SK-N-DZ (cell line): ENCODE results near the gene RNF41. TPM values are rescaled to one million over a fixed set of nuclear protein-coding genes. Genes with fewer than 3 reads are reported as not detected.
"Not testable (repeated sequence)": the region's sequence is repeated elsewhere in the genome, so short reads cannot be mapped to it uniquely, and the experiment has no call there.

Source experiments
- DNase-seq: peaks from one replicate; pipeline ENCODE4 v3.0.0-alpha.2; 2015; ENCODE audit warnings: low spot score
- polyA plus RNA-seq, 2 experiments: library from polyadenylated mRNA; depleted of rRNA; stranded (reverse); fragments of >200 nt; gene quantifications; 2 replicates each; pipeline ENCODE4 v1.2.3, GENCODE V29; 2014

Gene RNF41
- 45.4 and 48.1 TPM in 2 replicates for polyA plus RNA-seq (2014; cell fraction: cytosol; rRNA removed)
- 25.7 and 25.9 TPM in 2 replicates for polyA plus RNA-seq (2014; cell fraction: nucleus; rRNA removed)

DNA sequence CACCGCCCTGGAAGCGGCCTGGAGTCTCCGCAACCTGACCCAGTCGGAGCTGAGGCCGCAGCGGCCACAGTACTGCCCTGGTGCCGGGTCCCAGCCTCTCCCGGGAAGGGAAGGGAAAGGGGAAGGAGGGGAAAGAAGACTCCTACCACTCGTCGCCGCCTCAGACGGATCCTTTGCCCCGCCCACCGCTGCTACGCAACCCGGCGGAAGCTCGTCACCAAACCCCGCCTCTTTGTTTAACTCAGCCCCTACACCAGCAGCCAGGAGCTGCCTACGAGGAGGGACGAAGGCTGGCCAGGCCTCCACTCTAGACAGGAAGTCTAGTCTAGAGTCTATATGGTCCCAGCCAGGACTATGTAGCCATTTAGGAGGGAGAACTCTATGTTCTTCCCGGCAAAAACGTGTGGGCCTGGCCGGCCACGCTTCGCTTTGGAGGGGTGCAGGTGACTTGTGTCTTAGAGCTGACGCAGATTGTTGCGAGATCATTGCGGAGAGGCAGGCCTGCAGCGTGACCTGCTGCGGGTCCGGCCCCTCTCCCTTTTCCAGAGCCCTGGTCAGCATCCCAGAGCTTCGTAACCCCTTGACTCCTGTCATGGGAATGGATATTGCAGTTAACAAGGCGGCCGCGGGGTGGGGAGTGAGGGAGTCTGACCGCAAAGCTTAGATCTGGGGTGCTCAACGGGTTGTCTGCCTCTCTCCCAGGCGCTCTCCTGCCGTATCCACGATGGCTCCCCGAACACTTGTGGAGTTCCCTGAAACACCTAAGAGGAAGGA, at the start of gene RNF41:
TSS of gene RNF41 (minus strand) at position 166 of the 774 bp plus-strand sequence. CDS start 7,875 bp downstream, outside the sequence.
- peak; percentile 98 for DNase-seq

GRCh38 chr12:56271031-56271430, 49.3 kb upstream of the RNF41 start:
- no peak for DNase-seq

DNA sequence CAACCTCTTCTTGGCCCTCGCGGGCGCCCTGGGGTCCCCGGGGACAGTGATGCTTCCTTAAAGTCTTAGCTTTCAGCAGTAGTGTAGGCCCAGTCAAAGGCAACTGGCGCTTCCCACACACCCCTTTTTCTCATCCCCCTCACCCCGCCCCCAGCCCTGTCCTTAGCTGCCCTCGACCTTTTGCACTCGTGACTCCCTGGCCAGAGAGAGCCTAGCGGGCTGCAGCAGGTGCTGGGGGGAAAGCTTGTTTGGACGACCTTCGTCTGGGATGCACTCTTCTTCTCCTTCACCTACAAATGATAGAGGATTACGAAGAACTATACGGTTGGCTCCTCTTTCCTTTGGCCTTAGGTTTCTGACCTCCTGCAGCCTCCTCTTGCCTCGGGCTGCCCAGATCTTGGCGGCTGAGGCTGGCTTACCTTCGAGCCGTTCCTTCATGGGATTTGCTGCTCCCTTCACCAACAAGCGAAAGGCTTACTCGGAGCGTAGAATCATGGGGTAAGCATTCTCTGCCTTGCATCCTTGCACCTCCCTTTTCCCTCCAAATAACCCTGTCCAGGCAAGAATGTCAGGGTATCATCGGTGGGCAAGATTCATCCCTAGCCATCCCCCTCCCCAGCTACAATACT, 45.8 kb upstream of the RNF41 start:
- DNase-seq, result peak; percentile 29

- DNase-seq, result peak; percentile 93
These were observed 45.1 kb upstream of the RNF41 start, which contains the start of gene COQ10A for GRCh38 chr12:56266693-56267442. Gene COQ10A, plus strand, starts transcription at chr12:56266942. Its CDS starts 177 bp downstream, at chr12:56267119.

DNA sequence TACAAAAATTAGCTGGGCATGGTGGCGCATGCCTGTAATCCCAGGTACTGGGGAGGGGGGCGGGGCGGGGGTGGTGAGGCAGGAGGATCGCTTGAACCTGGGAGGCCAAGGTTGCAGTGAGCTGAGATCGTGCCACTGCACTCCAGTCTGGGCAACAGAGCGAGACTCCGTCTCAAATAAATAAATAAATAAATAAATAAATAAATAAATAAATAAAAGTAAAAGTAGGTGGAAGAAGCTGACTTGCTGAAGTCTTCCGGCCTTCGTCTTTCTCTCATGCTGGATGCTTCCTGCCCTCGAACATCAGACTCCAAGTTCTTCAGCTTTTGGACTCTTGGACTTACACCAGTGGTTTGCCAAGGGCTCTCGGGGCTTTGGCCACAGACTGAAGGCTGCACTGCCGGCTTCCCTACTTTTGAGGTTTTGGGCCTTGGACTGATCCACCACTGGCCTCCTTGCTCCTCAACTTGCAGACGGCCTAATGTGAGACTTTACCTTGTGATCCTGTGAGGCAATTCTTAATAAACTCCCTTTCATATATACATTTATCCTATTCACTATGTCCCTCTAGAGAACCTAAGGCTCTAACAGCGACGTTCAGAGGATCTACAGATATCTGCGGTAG, 44.5 kb upstream of the RNF41 start:
- not testable (repeated sequence) for DNase-seq

DNA sequence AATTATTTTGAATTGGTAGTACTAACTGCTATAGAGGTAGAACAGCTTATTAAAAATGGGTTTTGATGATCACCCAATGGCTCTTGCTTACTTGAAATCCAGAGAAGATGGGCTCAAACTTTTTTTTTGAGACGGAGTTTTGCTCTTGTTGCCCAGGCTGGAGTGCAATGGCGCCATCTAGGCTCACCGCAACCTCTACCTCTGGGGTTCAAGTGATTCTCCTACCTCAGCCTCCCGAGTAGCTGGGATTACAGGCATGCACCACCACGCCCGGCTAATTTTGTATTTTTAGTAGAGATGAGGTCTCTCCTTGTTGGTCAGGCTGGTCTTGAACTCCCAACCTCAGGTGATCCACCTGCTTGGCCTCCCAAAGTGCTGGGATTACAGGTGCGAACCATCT, 41.2 kb upstream of the RNF41 start:
- not testable (repeated sequence) for DNase-seq

GRCh38 chr12:56261503-56262232, 39.9 kb upstream of the RNF41 start:
- DNase-seq, result no peak

GRCh38 chr12:56260921-56261320, 39.2 kb upstream of the RNF41 start:
- DNase-seq, result no peak

DNA sequence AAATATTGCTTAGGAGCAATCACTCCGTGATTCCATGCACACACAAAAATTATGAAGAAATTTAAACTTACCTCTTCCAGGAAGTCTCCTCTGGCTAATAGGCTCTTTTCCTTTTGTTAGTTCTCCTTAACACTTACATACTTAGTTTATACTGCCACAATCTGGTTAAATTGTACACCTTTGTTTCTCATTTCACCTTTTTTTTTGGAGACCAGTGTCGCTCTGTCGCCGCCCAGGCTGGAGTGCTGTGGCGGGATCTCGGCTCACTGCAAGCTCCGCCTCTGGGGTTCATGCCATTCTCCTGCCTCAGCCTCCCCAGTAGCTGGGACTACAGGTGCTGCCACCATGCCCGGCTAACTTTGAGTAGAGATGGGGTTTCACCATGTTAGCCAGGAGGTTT, 38.7 kb upstream of the RNF41 start:
- DNase-seq, result no peak

- no peak for DNase-seq
These were observed 37.1 kb upstream of the RNF41 start for GRCh38 chr12:56258820-56259183.

DNA sequence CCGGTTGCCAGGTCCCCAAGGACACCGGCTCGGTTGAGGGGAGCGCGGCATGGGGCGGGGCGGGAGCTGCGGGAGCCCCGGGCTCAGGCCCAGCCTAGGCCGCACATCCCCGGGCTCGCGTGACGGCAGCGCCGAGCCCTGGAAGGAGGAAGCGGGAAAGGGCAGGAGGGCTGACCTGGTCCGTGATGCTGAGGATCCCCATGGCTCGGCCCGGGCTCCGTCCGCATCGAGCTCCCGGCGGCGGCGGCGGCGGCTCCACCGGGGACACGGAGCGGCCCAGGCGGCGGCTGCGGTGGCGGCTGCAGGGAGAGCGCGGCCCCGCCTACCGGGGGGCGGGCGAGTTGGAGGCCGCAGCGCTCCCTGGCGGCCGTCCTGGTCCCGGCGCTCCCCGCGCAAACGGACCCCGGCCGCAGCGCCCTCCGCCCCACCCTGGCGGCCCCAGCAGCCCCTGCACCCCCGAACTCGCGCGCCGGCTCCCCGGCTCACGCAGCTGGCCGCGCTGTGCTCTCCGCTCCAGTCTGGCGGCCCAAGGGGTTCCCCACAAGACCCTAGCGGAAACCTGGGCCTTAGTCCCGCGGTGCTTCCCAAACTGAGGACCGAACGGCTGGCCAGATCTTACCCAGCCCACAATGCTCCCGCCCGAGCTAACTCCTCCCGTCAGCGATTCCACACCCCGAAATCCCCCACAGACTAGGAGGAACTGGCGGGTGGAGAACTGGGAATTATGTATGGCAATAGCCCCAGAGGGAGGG, 36.5 kb upstream of the RNF41 start, which contains the start of gene ANKRD52:
TSS of gene ANKRD52 (minus strand) at position 317 of the 752 bp plus-strand sequence. CDS start at position 202, 115 bp downstream.
- DNase-seq, result peak; percentile 62

DNA sequence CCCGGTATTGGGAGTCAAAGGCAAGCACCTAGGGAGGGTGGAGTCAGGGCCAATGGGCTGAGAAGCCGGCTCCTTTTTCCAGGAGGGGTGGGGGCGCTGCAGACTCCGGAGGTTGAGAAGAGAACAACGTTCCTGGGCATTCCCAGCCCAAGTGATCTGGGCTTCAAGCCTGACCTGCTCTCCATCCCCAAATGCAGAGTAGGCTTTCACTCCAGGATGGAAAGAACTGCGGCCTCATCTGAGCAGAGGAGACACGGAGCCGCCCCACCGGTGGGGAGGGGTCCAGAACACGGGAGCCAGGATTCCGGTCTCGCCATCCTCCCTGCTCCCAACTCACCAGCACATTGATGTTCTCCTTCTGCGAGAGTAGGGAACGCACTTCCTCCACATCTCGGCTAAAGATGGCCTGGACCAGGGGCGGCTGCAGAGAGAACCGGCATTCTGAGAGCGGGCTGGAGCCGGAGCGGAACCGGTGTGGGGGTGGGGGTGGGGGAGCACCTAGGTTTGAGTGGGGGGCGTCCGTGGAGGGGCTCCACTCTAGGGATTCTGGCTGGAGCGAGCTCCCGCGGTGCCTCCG, 35.9 kb upstream of the RNF41 start:
- DNase-seq, result peak; percentile 34

DNA sequence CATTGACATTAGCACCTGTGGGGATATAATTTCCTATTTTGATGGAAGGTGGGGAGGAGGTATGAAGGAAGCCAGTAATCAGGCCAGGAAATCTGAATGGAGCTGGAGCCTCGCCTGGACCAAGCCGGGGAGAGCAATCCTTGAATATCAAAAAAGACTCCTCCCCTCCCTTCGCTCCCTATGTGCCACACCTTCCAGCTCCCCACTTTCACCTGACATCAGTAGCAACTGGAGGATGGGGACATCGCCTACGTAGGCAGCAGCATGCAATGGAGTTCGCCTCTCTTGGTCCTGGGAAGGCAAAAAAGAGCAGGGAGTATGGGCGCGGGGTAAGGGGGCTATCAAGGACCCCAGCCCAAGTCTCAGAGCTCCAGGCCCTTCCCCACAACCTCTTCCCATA, 35.3 kb upstream of the RNF41 start:
- DNase-seq, result no peak

- no peak for DNase-seq
These were observed 34.7 kb upstream of the RNF41 start for GRCh38 chr12:56256326-56256960.

DNA sequence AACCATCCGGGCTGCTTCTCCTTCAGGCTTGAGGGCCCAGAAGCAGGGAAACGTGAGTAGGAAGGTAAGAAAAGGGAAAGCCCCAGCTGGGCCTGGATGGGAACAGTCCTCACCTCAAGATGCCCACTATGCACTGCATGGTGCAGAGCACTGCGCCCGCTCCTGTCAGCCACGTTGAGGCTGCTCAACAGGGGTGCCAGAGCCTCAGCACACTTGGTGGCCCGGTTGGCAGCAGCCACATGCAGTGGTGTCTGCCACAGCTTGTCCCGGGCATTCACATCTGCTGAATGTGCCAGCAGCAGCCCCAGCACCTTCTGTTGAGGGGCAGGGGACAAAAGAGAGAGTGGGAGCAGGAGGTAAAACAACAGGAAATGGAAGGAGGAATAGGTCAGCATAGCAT, 33.9 kb upstream of the RNF41 start:
- DNase-seq, result no peak

- DNase-seq, result no peak
These were observed 31.4 kb upstream of the RNF41 start for GRCh38 chr12:56253091-56253490.

- DNase-seq, result no peak
These were observed 30.9 kb upstream of the RNF41 start for GRCh38 chr12:56252649-56253048.

DNA sequence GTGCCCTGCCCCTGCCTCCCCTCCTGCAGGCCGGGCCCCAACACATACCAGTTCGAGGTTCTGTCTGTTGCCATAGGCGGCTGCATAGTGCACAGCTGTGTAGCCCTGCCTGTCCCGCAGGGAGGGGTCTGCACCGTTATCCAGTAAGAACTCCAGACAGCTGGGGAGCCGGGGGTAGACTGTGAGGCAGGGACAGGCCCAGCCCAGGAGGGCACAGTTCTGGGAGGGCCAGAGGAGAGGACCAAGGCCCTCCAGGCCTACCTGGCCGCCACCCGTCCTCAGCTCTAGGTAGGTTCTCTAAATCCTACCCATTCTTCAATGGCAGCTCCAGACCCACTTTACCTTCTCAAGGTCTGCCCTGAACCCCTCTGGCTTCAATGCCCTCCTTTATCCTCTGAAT, 27.0 kb upstream of the RNF41 start:
- DNase-seq, result no peak

DNA sequence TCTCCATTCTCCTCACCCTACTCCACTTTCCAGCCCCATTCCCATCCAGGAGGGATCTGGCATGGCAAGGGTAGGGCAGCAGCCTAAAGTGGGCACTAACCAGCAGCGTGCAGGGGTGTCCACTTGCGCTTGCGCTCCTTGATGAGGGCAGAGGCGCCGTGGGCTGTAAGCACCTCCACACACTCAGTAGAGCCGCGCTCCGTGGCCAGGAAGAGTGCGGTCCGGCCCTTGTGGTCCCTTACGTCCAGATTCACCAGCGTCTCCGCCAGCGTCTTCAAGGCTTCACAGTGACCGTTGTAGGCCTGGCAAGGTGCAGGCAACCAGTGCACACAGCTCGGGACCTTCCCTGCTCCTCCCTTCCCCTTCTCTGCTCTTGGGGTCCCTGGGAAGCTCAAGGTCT, 26.2 kb upstream of the RNF41 start:
- DNase-seq, result no peak
